K562 (cell line): ENCODE data around the gene TCEA3. TPM values are rescaled to one million over a fixed set of nuclear protein-coding genes. Genes with fewer than 3 reads are reported as not detected.

Source experiments
- CBFA2T3 ChIP-seq: fragments of 450-650 bp; IDR thresholded peaks from 2 replicates; pipeline ENCODE4 v1.6.1; 2017
- CC2D1A ChIP-seq: fragments of 450-650 bp; IDR thresholded peaks from 2 replicates; pipeline ENCODE4 v1.6.1; 2017; ENCODE audit warnings: mild to moderate bottlenecking
- FOXJ2 ChIP-seq: fragments of 200-800 bp; sonication (Bioruptor generic); IDR thresholded peaks from 2 replicates; pipeline ENCODE4 v1.6.1; 2016; ENCODE audit warnings: missing genetic modification characterization, missing compliant biosample characterization
- HDAC2 ChIP-seq: fragments of 450-650 bp; IDR thresholded peaks from 2 replicates; pipeline ENCODE4 v1.6.1; 2016; ENCODE audit warnings: mild to moderate bottlenecking
- RUNX1 ChIP-seq: sonication (generic); IDR thresholded peaks from 2 replicates; pipeline ENCODE4 v1.6.1; 2016; ENCODE audit warnings: antibody characterized with exemption, low read depth
- SMAD3 ChIP-seq: fragments of 450-650 bp; formaldehyde crosslinking; conservative IDR thresholded peaks from 2 replicates; pipeline ENCODE4 v1.4.0; 2020; ENCODE audit warnings: mild to moderate bottlenecking
- TAF1 ChIP-seq: IDR thresholded peaks from 2 replicates; pipeline ENCODE4 v1.6.1; 2011; ENCODE audit warnings: mild to moderate bottlenecking, low read length, moderate library complexity; ENCODE audit not compliant: insufficient read depth, control insufficient read depth, severe bottlenecking; ENCODE audit errors: extremely low read depth
- TAL1 ChIP-seq: fragments of 450-650 bp; IDR thresholded peaks from 2 replicates; pipeline ENCODE4 v1.6.1; 2016; ENCODE audit warnings: mild to moderate bottlenecking
- ZC3H11A ChIP-seq: IDR thresholded peaks from 2 replicates; pipeline ENCODE4 v1.6.1; 2012; ENCODE audit warnings: low read depth, low read length, improper control_type of control experiment
- ZFP36 ChIP-seq: fragments of 150-350 bp; IDR thresholded peaks from 2 replicates; pipeline ENCODE4 v1.6.1; 2018; ENCODE audit warnings: low read length, low read depth; ENCODE audit not compliant: partially characterized antibody
- ZNF121 ChIP-seq: sonication (generic); formaldehyde crosslinking; conservative IDR thresholded peaks from 2 replicates; pipeline ENCODE4 v1.8.0; 2022; ENCODE audit warnings: missing genetic modification reagents
- ZNF217 ChIP-seq: sonication (generic); formaldehyde crosslinking; IDR thresholded peaks from 2 replicates; pipeline ENCODE4 v1.8.0; 2022; ENCODE audit warnings: mild to moderate bottlenecking, missing genetic modification reagents
- ZNF561 ChIP-seq: fragments of 450-650 bp; formaldehyde crosslinking; conservative IDR thresholded peaks from 2 replicates; pipeline ENCODE4 v1.4.0; 2020; ENCODE audit warnings: mild to moderate bottlenecking, moderate library complexity
- polyA plus RNA-seq, 8 experiments: library from polyadenylated mRNA; depleted of rRNA in 4 of 8; stranded (reverse) in 5 of 8; unstranded in 3 of 8; fragments of >200 nt; fragmentation: Nextera tagmentation in 2 of 8; fragmentation: Illumina TruSeq in 1 of 8; extraction: Ambion mirVana in 2 of 8; extraction: Trizol in 1 of 8; gene quantifications; 2 replicates each; pipeline versions ENCODE4 v1.2.1 to v1.2.3, GENCODE V29; 2011 to 2014; ENCODE audit warnings: inconsistent platforms in 1 of 8, missing spikeins in 1 of 8
- total RNA-seq, 7 experiments: library from RNA; depleted of rRNA in 6 of 7; stranded (reverse); fragments of >200 nt in 6 of 7; fragmentation: Illumina TruSeq in 2 of 7; extraction: Trizol in 2 of 7; gene quantifications; 2 replicates each; pipeline versions ENCODE4 v1.2.1 to v1.2.3, GENCODE V29; 2011 to 2021; ENCODE audit warnings: low replicate concordance in 1 of 7
- TF ChIP-seq, protein P1 (sequence below): IDR thresholded peaks from 3 replicates; pipeline ENCODE4 v1.6.1; 2011; ENCODE audit warnings: borderline replicate concordance, mild to moderate bottlenecking, moderate library complexity; ENCODE audit not compliant: insufficient read length; ENCODE audit errors: extremely low read depth
- TF ChIP-seq, protein P2 (sequence below): fragments of 450-650 bp; formaldehyde crosslinking; IDR thresholded peaks from 2 replicates; pipeline ENCODE4 v1.4.0; 2022; ENCODE audit warnings: mild to moderate bottlenecking, moderate library complexity
- TF ChIP-seq, protein P3 (sequence below): IDR thresholded peaks from 3 replicates; pipeline ENCODE4 v1.6.1; 2011; ENCODE audit warnings: borderline replicate concordance, mild to moderate bottlenecking; ENCODE audit not compliant: insufficient read length, insufficient read depth

Gene TCEA3
- total and polyA plus RNA-seq, 9 of the 15 experiments (the other 6 are each of a cell fraction or from before 2014, with no cell fraction given), result 0.03 to 0.55 (median 0.36) TPM

DNA sequence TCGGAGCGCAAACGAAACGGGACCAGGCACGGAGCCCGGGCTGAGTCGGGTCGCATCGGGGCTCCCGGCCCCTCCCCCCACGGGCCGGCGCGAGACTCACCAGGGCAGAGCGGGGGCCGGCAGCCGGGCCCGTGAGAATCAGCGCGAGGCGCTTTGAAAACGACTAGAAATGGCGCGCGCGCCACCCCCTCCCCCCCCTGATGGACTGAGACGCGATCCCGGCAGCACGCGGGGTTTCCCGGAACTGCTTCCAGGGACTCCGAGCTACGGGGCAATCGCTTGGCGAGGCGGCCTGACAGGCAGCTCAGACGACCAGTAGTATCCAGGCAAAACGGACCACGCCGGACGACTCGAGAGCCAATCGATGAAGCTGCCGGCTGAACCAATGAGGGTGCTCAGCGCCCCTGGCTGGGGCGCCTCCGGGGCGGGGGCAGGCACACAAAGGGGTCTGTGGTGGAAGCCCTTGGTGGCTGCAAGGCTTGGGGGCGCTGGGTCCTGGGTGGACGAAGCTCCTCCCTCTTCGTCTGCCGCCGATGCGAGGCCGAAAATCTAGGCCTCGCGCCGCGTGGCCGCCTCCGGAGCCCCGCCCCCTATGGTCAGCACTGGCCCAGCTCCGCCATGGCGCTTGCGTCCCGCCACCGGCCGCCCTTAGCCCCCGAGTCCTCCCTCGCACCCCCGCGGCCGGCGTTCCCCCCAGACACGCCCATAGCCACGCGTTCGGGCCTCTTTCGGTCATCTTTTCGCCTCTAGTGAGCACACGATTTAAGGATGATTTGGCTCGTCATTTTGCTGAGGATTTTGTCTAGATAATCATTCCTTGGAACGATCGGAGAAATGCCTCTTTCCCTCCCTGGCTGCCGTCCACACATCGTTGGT lies 80.2 kb downstream of the TCEA3 start, which contains the start of gene HNRNPR (continued):
- TF ChIP-seq, protein P1, sequence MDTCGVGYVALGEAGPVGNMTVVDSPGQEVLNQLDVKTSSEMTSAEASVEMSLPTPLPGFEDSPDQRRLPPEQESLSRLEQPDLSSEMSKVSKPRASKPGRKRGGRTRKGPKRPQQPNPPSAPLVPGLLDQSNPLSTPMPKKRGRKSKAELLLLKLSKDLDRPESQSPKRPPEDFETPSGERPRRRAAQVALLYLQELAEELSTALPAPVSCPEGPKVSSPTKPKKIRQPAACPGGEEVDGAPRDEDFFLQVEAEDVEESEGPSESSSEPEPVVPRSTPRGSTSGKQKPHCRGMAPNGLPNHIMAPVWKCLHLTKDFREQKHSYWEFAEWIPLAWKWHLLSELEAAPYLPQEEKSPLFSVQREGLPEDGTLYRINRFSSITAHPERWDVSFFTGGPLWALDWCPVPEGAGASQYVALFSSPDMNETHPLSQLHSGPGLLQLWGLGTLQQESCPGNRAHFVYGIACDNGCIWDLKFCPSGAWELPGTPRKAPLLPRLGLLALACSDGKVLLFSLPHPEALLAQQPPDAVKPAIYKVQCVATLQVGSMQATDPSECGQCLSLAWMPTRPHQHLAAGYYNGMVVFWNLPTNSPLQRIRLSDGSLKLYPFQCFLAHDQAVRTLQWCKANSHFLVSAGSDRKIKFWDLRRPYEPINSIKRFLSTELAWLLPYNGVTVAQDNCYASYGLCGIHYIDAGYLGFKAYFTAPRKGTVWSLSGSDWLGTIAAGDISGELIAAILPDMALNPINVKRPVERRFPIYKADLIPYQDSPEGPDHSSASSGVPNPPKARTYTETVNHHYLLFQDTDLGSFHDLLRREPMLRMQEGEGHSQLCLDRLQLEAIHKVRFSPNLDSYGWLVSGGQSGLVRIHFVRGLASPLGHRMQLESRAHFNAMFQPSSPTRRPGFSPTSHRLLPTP, result no peak
- TF ChIP-seq ZNF561 (CRISPR knock-in tag) (no peak), TAF1 (peak; percentile 77), HDAC2 (peak; percentile 47; the same call in 1 of the 2 replicates), FOXJ2 (0 out of 2 replicates have a peak, but pooled peaks have one; percentile 28), ZFP36 (no peak), ZNF217 (no peak), ZC3H11A (no peak), ZNF121 (CRISPR knock-in tag) (no peak), SMAD3 (CRISPR knock-in tag) (0 out of 2 replicates have a peak, but pooled peaks have one; percentile 60), CBFA2T3 (0 out of 2 replicates have a peak, but pooled peaks have one; percentile 10), RUNX1 (0 out of 2 replicates have a peak, but pooled peaks have one; percentile 7), TAL1 (no peak), CC2D1A (no peak)
- TF ChIP-seq, protein P2, sequence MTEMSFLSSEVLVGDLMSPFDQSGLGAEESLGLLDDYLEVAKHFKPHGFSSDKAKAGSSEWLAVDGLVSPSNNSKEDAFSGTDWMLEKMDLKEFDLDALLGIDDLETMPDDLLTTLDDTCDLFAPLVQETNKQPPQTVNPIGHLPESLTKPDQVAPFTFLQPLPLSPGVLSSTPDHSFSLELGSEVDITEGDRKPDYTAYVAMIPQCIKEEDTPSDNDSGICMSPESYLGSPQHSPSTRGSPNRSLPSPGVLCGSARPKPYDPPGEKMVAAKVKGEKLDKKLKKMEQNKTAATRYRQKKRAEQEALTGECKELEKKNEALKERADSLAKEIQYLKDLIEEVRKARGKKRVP, result no peak
- TF ChIP-seq, protein P3, sequence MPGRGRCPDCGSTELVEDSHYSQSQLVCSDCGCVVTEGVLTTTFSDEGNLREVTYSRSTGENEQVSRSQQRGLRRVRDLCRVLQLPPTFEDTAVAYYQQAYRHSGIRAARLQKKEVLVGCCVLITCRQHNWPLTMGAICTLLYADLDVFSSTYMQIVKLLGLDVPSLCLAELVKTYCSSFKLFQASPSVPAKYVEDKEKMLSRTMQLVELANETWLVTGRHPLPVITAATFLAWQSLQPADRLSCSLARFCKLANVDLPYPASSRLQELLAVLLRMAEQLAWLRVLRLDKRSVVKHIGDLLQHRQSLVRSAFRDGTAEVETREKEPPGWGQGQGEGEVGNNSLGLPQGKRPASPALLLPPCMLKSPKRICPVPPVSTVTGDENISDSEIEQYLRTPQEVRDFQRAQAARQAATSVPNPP, result no peak
